Medulla oblongata (tissue), 1 donor: ENCODE measurements around the gene CEP44.
"Not testable (repeated sequence)": the region's sequence is repeated elsewhere in the genome, so short reads cannot be mapped to it uniquely, and the experiment has no call there.

Experiments
- DNase-seq: peaks from one replicate; pipeline ENCODE4 v3.0.0-alpha.2; 2015; ENCODE audit errors: extremely low spot score

CEP44 gene, protein sequence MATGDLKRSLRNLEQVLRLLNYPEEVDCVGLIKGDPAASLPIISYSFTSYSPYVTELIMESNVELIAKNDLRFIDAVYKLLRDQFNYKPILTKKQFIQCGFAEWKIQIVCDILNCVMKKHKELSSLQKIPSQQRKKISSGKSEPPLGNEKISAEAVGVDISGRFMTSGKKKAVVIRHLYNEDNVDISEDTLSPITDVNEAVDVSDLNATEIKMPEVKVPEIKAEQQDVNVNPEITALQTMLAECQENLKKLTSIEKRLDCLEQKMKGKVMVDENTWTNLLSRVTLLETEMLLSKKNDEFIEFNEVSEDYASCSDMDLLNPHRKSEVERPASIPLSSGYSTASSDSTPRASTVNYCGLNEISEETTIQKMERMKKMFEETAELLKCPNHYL

DNA sequence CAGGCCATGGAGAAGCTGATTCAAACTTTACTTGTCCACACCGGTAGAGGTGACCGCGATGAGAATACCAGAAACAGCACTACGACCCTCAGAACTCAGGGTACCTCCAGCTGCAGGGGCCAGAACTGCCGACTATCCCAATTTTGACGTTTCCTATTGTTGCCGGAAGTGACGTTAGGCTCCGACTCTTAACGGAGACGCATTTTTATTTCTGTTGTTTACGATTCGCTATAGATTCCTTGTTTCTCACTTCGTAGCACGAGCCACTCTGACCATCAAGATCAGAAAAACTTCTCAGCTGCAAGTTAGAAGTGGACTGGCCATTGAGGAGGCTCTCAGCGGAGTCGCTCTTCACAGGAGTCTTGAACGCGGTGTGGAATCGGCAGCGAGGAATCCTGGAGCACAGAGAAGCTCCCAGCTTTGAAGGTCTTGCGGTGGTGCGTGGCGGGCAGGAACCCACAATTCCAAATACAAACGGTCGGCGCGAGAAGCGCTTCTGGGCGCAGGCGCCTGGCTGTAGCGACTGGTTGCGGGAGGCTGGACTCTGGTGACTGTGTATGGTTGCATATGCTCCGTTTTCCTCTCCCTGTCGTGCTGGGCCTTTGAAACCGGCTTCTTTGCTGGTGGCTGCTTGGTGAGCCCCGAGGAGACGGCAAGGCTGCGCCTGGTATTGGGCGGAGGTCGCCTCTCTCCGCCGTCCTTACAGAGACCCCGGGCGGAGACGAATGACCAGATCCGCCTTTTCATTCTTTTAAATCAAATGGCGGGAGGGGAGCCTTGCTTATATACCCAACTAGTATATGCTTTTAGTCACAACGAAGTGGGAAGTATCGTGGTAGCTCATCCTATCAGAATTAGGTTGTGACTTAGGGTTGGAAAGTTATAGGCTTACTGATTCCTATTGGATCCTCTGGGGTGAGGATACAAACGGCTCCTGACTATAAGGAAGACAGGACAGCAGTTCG lies at the start of gene CEP44, which contains the start of gene FBXO8:
Gene CEP44 (plus strand): TSS at position 405 of the 965 bp plus-strand sequence. CDS start 15,211 bp downstream, outside the sequence.
Gene FBXO8 (minus strand): TSS at position 161 of the 965 bp plus-strand sequence. CDS start 20,575 bp downstream, outside the sequence.
- peak; percentile 92 for DNase-seq

DNA sequence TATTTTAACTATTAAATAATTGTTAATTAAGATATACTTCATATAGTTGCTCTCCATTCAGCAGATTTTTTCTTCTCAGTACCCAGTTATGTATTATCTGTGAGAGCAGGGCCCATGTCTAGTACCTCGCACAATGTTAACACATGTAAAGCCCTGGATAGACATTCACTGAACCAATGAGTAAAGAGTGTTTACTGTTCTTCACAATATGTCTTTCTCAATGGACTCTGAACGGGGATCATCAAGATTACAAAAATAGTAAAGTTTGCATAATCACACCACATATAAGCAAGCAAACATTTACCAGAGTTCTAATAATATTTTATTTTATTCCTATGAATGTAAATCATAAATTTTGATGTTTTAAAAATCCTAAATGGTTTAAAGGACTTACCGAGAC lies 47.4 kb upstream of the CEP44 start:
- no peak for DNase-seq

DNA sequence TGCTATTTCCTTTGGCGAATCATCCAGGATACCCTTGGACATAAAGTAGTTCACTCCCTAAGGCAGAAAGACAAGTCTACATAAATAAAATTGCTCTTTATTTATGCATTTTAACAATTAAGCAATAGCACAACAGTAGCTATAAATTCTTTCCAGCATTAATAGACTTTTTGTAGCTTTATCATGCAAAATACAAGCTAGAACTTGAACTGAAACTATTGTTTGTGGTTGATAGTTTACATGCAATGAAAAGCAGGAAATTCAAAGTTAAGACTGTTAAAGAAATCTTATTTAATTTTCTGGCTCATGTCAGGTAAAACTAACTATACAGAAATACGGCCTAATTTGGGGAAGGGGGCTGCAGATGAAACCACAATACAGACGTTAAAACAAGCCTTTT lies 42.5 kb upstream of the CEP44 start:
- no peak for DNase-seq

DNA sequence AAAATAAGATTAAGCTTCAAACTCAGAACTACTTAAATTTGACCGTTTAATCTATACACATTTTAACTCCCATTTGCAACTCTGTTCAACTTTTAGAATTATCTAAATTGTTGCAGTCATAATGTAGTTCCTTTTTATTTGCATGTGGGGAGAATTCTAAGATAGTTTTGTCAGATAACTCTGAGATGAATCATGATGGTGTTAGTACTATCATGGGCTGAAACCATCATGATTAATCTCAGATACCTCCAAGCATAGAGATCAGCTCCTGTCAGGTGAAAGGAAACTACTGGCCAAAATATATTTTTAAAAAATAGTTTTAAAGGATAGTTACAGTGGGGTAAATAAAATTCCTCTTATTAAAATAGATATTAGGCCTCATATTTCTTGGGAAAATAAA lies 39.3 kb upstream of the CEP44 start:
- DNase-seq: no peak

DNA sequence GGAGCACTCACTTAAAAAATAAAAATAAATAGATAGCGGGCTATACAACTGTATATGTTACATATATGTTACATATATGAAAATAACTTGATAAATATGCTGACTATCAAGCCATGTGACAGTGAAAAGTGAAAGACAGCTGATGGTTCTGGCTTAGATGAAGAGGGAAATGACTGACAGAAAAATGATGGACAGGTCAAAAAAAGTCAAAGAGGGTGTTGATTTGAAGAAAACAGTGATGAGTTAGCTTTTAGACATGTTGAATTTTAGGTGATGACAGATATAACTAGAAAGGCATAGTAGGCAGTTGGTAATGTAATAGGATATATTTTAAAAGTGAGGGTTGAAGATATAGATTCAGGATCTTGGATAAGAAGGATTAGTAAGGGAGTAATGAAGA lies 38.0 kb upstream of the CEP44 start:
- no peak for DNase-seq

DNA sequence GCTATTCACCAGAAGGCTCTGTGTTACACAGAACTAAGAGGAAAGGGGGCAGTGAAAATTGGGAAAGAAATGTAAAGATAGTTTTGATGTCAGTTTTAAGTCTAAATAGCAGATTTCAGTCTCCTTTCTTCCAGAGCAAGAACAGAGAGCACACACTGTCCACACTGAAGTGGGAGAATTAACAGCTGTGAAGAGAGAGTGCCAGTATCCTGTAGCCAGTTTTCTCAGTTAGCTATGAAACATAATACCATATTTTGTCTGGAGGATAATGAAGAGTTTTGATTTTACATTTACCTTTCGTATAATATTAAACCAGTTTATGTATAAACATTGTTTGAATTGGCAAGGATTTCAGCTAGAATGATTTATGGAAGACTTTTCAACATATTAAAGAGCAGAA lies 35.3 kb upstream of the CEP44 start:
- no peak for DNase-seq

DNA sequence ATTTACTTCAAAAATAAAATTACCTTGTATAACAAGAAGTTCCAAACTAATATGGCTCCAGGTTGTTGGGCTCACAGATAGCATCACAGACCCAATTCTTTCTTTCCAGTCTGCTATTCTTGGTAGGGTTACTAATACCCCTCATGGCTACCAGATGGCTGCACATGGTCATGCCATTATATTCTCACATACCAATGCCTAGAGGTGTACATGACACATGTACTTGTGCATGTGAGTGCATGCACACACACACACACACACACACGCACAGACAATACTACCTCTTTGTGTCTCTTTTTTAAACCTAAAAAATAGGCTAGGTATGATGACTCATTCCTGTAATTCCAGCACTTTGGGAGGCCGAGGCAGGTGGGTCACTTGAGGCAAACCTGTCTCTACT lies 31.3 kb upstream of the CEP44 start:
- no peak for DNase-seq

DNA sequence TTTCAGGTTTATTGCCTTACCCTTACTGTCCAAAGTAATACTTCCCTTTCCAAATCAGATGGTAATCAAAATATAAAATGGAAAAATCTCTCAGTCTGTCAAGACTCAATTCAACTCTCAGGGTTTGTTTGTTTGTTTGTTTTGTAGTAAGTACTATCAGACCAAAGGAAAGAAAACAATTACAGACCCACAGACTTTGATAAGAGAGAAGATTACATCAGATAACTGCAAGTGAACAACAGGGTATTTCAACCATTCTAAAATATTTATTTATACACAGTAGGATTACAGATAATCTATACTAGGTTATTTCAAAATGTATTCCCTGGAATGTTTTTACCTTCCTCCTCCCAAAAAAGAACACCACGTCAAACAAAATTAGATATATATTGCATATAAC lies 29.1 kb upstream of the CEP44 start:
- DNase-seq: no peak

DNA sequence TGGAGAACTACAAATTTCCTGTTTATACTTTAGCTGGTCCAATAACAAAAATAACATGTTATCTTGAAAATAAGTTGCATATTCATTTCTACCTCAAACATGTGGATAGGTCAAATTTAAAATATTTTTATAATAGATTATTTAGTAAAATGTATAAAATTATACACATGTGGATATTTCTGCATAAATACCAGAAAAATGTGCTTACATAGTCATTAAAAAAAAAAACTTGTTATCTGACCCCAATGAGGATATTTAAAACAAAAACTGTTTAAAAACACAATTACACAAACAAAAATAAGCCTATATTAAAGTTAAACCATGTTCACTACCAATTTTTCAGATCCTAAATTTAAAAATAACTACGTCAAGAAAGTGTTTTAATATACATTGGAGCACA lies 28.3 kb upstream of the CEP44 start:
- DNase-seq: no peak

DNA sequence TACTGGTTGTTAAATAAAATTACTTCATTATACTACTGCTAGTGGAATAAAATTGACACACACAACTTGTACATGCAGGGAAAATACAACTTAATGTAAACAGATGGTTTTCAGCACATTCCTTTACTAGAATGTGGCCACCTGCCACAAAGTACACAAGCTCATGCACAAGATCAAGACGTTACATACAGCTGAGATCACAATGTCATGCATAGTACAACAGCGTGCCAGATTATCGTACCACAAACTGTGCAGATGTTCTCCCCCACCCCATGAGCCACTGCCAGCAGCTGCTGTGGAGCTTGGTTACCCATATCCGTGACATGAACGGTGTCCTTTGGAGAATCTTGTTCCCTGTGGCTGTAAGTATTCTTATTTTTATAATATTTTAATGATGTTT lies 27.9 kb upstream of the CEP44 start:
- DNase-seq: no peak

DNA sequence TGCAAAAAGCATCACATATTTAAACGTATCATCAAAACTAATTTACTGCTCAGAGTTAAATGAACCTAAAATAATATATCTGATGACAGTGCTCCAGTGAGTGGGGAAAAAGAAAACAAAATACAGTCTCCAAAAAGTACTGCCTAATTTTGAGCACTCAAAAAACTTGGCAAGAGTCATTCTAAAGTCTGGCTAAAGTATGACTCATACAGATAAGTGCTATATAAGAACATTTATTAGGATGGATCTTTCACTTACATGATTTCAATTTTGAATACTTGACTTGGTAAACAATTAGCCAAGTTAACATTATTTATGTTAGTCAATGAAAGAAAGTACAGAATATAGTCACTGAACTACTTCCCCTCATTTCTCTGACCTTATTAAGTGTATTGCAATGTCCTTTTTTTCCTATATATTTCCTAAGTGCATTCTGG lies 27.4 kb upstream of the CEP44 start:
- DNase-seq: no peak

DNA sequence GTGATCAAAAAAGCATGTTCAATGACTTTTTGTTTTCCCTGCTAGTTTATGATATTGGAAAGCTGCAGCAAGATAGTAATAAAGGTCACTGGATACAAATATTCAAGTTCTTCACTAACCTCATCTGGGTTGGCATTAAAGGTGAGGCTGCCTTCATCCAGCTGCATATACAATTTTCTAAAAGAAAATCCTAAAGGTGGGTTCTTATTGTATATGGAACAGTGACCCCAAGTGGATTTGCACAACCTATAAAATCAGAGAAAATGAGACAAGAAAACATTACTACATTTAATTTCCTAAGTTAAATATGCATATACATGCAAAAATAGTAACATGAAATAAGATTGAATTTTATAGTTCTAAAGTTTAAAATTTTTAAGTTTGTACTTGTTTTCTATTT lies 24.1 kb upstream of the CEP44 start:
- no peak for DNase-seq

DNA sequence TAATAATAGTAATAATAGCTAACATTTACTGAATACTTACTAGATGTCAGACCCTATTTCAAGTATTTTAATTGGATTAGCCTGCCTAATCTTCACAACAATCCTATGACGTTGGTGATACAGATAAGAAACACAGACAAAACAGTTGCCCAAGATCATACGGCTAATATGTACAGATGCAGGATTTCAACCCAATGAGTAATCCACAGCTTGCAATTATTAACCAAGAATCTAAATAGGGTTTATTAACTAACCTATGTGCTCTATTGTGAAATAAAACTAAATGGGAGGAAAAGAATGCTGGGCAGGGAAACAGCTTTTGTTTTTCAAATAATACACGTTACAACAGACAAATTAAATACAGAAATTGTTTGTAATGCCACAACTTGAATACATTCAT lies 23.6 kb upstream of the CEP44 start:
- DNase-seq: no peak

DNA sequence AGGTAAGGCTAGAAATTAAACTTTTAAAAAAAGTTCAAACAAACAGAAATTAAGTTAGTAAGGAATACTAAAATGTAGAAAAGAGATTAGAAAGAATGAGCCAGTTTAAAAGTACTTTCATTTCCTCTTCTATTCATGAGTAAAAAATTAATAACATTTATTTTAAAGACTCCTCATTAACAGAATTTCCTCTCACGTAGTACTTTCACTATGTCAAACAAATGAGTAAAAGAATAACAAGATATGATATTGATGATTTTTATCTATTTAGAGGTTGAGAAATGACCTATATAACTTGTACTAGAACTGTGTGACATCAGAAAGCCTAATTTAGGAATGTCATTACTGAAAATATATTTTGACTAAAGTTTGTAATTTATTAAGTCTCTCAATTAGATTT lies 22.3 kb upstream of the CEP44 start:
- DNase-seq: not testable (repeated sequence)

DNA sequence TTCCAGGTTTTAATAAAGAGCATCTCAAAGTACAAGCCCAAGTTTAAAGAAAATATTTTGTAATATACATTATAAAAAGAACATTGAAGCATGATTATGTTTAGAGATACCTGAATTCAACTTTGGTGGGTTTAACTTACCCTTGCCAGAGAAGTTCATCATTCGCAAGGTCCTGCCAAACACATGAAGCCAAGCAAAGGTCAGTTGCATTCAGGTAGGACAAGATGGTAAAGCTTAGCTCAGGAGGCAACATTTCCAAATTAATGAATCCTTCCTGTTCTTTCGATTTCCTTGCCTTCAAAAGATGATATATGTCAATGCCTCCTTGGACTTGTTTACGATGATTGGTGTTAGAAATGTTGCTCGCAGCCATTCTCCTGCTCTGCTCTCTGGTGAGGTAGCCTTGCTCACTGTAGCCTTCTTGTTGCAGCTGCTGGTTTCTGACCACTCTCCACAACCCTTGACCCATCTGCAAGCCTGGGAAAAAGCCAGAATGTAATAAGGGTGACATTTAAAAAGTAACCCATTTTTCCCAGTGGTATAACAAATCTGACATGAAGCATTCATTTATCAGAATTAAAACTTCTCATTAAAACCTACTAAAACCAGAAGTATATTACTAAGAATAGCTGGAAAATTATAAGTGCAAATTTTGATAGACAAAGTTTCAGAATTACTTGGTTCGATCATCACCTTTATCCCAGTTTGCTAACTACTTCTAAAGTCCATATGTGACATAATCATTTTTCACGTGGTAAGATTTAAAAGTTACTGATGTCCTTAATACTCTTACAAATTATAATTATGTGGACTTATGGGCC lies 20.9 kb upstream of the CEP44 start:
- DNase-seq: no peak

DNA sequence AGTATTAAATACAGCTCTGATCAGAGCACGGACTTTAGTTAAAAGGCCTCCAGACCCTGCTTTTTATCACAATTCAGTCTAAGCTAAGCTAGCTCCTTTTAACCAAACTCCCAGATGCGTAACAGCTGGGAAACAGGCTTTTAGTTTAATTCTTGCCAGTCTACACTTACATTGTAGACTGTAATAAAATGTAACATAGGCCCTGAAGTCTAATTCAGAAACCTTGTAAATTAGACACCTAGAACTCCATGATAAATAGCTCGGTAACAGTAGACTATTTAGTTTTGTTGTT lies 20.3 kb upstream of the CEP44 start:
- DNase-seq: no peak

DNA sequence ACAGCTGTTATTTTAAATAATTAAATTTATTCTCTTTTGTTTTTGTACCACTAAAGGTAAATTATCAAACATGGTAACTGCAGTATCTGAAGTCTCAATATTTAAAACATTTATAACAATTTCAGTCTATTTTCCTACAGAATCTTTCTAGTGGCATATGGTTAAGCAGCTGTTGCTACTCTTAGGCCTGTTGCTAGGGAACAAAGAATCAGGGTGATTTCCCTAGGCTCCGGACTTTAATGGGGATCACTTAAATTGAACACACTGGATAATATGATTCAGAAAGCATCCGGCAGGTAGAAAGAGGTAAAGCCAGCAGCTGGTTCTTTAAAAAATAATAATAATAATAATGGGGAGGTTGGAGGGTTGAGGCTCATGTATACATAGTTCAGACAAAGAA lies 17.8 kb upstream of the CEP44 start:
- DNase-seq: no peak

DNA sequence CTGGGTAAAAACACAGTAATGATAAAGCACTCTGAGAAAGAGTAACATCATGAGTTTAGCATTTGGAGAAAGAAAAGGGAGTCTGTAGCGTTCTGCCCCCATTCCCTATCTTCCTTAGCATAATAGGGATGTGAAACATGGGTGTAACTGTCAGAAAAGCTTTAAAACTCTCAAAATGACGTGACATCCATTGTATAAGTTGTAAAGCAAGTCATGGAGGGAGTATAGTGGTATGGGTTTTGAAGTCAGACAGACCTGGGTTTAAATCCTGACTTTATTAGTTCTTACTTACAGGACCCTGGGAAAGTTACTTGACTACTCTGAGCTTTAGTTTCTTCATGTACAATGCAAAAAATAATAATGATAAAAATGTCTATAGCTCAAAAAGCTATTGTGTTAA lies 17.3 kb upstream of the CEP44 start:
- no peak for DNase-seq

DNA sequence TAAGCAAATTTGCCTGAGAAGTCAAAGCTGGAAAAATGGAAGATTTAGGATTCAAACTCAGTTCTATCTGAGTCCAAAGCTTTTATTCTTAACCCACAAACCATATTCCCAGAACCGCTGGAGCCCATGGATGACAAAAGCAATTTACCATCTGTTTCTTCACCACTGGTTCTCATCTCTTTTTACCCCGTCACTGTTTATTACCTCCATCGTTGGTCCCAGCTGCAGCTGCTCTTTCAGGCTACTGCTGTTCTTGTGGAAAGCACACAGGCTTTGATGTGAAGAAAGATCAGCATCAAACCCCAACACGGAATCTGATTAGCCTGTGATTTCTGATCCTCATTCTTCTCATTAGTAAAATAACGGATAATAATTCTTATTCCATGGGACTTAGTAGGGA lies 9.8 kb upstream of the CEP44 start:
- DNase-seq: no peak

DNA sequence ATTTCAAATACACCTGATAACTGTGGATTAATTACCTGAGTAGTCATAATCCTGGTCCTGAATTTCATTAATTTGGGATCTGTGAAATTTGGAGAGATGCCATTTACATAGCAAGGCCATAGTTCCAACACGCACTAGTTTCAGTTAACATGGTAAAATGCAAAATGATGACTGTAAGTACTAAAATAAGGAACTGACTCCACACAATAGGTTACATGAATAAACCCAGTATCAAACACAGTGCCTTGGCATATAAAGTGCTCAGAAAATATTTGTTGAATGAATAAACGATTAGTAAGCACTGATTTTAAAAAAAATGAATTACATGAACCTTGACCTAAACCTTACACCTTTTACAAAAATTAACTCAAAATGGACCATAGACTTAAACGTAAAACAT lies 9.3 kb upstream of the CEP44 start:
- DNase-seq: no peak

DNA sequence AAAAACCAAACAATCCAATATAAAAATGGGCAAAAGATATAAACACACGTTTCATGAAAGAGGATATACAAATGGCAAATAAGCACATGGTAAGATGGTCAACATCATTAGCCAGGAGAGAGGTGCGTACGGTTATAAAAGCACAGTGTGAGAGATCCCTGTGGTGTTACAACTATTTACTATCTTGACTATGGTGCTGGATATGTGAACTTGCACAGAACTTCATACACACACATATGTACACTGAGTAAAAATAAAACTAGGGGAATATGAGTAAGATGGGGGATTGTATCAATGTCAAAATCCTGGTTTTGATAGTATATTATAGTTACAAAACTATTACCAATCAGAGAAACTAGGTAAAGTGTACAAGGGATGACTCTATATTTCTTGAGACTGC lies 8.6 kb upstream of the CEP44 start:
- no peak for DNase-seq

DNA sequence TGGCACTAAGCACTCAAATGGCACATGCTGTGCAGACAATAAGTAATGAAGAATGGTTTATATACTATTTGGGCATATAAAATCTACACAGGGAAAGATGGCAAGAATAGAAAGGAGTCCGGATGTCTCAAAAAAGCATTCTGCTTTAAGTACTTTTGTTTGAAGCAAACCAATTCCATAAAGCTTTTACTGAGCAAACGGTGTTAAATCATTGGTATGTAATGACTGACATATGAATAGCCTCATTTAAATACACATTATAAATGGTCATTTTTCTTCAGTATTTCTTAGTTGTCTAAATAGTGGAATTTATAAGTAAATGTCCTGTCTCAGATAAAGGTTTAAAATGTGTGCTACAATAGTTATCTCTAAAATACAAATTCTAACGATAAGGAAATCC lies 6.3 kb upstream of the CEP44 start:
- DNase-seq: no peak
